ENCODE results near the gene RASGRF2.

Gene RASGRF2

DNA sequence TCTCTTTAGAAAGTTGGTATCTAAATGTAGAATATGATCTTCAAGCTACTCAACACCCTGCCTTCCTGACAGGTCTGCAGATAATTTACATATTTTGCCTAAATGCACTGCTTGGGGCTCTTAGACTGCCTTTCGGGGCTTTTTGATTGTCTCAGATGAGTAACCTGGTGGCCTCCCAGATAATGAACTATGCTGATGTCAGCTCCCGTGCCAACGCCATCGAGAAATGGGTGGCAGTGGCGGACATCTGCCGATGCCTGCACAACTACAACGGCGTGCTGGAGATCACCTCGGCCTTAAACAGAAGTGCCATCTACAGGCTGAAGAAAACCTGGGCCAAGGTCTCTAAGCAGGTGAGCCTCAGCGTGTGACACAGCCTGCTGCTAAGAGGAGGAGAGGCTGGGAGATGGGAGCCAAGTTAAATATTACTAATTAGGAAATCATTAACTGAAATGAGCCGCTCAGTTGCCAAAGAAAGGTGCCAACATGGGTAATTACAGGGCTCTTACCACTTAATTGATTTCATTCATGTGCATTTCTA, 252.1 kb downstream of the RASGRF2 start:
- DNase-seq = no peak

DNA sequence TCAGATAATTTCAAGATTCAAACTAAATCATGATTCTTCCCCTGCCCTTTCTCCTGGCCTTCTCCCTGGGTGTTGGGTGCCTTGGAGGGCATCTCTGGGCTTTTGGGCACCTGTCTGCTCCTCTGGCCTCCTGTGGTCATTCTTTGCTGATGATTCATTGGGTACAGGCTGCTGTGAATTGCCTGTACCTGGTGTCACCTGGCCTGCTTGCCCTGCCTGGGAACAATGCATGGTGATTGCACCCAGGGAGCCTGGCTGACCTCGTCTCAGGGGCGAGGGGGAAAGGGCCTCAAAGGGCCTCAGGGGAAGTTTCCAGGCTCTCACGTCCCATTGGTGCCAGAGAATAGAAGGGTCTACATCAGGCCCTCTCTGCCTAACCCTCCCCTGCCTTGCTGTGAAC, 252.9 kb downstream of the RASGRF2 start:
- no peak for DNase-seq

DNA sequence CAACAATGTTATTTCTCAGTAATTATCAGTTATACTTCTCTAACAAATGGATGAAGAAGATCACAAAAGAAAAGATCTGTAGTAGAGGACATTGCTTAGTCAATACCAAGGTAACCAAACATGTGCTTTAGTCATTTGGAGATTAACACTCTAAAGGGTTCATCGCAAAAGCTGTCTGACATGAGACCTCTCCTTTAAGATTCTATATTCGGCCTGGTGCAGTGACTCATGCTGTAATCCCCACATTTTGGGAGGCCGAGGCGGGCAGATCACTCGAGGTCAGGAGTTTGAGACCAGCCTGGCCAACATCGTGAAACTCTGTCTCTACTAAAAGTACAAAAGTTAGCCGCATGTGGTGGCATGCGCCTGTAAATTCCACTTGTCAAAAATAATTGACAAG, 254.7 kb downstream of the RASGRF2 start:
- DNase-seq = no peak

DNA sequence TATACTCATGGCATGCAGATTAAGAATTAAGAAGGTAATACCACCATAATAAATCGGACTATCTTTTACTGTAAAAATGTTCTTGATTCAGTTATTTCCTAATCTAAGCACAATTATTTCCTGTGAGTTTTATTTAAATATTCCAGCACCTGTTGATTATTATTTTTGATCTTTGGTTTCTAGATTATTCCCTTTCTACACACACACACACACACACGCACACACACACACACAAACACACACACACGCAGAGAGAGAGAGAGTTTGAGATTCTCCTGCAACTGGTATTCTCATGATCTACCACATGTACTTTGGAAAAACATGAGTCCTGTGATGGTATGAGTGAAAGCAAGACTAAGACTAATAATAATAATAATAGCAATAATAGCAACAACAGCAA, 256.0 kb downstream of the RASGRF2 start:
- no peak for DNase-seq

DNA sequence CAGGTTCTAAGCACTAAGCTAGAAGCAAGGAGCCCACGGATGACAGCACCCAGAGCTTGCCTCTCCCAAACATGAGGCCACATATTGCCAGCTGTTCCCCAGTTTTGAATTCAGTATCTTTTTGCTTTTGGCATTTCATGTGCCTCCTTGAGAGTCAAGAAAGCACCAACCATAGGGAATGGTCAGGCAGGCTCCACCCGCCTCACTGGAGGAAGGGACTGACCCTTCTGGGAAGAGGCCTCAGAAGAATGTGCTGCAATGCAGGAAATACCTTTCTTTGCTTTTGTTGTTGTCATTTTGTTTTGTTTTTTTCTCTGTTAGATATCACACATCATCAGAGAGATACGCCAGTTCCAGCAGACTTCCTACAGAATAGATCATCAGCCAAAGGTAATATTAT, 259.2 kb downstream of the RASGRF2 start:
- no peak for DNase-seq

DNA sequence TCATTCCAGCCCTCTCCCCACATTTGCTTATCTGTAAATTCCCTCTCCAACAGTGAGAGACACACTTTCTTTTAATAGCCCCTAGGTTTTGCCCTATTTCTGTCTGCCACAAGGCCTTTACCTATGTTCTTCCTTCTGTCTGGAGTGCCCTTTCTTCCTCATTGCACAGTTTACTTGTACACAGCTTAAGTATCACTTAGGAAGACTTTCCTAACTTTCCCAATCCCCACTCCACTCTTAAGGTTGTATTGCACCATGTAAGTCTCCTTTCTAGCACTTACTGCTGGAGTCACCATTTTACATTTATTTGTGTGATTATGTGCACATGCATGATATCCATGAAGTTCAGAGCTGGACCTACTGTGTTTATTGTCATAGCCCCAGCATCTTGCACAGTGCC, 262.1 kb downstream of the RASGRF2 start:
- DNase-seq = no peak

DNA sequence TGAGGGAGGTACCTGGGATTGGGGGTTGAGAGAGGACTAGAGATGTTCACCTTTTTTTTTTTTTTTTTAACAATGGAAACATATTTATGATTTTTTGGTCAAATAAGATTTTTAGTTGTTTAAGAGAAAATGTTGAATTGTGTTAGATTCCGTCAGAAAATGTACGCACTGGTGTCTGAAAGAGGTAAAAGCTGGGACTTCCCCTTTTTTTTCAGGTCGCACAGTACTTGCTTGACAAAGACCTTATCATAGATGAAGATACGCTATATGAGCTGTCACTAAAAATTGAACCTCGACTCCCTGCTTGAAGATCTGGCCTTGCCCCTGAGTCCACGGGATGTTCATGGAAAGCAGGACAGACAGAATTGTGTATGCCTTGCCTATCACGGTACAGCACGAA, 265.3 kb downstream of the RASGRF2 start:
- DNase-seq = no peak

DNA sequence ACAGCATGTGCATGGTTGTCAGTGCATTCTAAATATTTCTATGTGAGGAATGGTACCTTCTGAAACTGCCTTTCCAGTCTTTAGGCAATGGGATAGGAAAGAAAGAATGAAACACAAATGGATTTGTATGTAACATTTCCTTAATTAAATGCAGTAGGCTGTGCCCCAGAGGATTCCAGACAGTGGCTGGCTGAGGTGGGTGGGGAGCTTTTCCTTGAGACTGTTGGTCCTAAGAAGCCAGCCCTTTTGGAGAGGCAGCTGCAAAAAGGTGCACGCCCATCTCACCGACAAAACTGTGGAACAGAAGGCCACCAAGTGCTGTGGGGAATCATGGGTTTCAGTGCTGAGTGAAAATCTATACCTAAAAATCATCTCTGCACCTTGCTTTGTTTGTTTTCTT, 266.1 kb downstream of the RASGRF2 start:
- no peak for DNase-seq

DNA sequence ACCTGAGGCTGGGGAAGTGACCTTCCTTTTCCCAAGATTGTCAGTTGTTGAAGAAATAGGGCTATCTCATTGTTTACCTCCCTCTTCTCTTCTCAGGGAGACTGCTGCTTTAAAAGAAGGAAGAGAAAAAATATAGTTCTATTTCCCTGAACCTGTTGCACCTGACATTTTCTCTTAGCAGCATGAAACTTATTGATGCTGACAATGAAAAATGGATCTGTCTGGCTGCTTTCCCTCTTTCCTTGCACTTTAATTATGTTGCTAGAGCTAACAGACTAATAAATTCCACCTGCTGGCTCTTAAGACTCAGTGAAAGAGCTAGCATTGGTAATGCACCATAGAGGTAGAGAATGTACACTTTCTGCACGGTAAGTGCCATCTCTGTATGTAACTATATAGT, 266.8 kb downstream of the RASGRF2 start:
- no peak for DNase-seq

DNA sequence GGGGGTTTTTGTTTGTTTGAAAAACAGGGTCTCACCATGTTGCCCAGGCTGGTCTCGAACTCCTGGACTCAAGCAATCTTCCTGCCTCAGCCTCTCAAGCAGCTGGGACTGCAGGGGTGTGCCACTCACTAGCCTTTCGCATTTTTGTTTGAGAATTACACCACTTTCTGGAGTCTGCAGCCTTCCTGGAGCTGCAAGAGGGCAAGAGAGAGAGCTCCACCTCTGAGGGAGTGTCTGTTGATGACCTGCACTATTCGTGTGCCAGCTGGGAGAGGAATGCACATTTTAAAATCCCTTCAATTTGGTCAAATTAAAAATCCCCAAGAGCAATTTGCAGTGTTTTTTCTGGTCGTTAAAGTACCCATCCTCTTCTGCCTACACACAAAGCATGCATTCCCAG, 267.9 kb downstream of the RASGRF2 start:
- no peak for DNase-seq

DNA sequence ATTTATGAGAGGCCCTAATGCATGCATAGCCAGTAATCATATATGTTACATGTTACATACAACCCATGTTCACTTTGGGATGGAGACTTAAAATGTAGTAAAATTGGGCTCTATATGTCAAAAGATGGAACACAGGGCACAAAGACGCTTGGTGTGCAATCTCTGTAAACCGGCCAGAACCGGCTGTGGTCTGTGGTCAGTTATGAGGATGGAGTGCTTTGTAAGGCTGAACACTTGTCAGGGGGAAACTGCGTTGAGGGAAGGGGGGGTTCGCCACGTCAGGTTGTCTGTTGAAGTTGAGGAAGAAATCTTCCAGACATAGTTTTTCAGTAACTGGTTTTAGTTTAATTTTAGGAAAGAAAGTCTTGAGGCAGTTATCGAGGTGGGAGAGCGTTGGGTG, 270.3 kb downstream of the RASGRF2 start:
- DNase-seq = no peak

DNA sequence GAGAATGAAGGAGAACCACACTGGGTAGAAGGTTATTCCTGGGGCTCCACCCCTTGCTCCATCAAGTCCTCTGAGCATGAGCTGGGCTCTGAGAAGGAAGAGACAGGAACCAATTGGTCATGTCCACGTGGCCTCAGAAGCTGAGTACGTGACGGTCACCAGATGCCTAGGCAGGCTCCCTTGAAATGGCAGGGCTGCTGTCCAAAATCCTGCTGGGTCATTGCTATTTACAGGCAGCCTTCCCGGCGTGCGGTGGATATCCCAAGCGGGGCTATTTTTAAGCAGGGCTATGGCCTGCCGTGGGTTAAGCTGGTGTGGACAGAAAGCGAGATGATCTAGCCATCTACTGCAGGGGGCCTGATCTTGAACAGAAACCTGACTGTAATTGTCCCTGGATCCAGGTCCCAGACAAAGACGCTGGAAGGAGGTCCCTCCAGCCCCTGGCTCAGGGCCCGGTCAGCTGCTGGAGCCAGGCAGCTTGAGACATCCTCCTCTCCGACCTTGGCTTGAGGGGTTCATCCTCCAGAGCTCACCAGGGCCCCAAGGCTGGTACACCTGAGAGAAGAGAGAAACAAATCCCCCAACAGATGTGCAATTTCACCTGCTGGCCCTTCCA, 272.4 kb downstream of the RASGRF2 start:
- DNase-seq = no peak

DNA sequence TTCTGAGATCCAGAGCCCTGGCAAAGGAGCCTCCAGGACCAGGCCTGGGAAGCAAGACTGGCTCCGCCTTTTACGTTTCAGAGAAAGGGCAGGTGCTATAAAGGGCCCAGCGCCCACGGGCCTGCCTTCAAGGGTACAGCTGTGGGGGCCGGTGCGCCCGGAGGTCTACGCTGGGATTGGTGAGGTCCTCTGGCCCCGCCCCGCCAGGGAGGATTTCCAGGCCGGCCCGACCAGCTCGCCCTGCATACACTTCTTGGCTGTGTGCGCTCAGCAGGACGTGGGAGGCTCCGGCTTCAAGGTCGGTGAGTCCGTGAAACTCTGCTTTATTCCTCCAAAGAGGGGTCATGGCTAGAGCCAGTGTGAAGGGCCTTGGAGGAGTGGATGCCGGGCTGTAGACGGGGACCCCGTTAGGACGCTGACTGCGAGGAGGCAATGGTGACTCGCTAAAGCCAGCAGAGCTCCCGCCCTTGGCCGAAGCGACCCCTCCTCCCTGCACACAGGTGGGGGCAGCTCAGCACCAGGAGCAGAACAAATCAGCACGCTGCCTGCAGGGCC, 273.0 kb downstream of the RASGRF2 start, which contains the start of gene CKMT2:
Gene CKMT2, plus strand, starts transcription at position 243 of the 555 bp plus-strand sequence. CDS start 17,811 bp downstream, outside the sequence.
- no peak for DNase-seq

DNA sequence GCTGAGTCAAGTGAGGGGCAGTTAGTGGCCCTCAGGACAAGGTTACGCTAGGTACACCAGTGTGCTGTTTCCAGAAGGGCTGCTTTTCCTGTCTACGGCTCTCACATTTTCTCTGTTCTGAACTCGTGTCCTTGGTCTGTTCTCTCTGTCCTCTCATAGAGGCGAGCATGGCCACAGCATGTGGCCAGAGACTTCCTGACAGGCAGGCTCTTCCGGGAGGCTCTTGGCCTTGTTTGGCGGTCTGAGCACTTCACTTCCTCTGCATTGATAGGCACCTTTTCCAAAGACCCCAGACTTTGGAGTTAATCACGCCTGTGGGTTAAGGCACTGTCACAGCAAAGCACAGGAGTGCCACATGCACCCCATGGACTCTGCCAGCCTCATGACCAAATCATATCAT, 274.1 kb downstream of the RASGRF2 start:
- no peak for DNase-seq

DNA sequence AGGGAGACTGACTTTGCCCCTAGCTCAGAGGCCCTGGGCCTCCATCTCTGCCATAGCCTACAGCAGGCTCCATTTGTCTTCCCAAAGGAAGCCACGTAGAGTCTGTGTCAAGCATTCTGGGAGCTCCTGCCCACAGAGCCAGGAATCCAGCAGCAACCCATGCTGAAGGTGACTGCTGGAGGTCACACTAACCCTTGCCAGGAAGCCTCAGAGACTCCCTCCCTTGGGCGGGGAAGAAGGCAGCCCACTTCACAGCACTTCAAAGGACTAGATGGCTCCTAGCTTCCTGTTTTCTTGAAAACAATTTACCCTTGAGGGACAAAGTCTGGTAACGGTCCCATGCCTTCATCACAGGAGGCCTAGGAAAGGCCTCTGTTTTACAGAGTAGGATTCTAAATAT, 274.6 kb downstream of the RASGRF2 start:
- no peak for DNase-seq

DNA sequence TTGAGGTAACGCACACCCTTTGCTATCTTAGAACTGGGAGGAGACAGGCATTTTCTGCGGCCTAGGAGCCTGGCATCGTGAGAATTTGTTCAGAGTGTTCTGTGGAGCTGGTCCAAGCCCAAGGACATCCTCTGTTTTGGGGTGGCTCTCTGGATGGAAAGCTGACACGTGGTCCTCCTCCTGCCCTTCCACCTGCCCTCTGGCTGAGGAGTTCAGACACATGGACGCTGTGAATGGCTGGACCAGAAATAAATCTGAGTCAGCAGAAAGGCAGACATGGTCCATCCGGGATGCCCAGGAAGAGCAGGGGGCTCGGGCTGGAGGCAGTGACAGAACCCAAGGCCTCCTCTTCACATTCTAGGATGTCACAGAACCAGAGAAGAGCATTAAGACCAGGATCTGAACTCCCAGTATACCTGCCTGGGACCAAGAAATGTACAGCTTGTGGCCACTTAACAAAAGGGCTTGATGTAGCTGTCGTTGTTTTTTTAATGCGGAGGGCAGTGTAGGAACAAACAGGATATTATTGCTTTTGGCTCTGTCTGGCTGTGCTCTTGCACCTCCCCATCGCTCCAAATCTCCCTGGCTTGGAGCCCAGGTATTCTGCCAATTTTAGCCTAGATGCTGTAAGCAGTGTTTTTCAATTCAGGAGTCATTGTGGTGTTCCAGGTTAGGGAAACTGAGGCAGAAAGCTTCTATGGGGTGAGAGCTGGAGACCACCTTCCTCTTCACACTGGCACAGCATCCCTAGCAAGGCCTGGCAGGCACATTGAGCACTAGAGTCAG, 275.3 kb downstream of the RASGRF2 start:
- no peak for DNase-seq

DNA sequence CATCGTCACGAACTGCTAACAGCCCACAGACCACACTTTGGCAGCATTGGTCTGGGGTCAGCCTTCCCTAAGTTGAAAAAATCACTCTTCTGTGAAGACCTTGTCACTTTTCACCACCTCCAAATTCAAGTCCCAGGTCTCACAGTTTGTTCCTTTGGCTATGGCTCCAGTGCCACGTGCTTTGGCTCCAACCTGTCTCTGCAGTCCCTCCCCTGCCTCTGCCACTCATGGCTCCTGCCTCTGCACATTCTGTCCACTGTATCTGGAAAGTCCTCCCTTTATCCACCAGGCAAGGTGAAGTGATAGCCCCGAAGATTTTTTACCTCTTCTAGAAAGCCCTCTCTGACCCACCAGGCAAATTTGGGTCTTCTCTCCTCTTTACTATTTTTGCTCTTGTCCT, 278.3 kb downstream of the RASGRF2 start:
- no peak for DNase-seq

DNA sequence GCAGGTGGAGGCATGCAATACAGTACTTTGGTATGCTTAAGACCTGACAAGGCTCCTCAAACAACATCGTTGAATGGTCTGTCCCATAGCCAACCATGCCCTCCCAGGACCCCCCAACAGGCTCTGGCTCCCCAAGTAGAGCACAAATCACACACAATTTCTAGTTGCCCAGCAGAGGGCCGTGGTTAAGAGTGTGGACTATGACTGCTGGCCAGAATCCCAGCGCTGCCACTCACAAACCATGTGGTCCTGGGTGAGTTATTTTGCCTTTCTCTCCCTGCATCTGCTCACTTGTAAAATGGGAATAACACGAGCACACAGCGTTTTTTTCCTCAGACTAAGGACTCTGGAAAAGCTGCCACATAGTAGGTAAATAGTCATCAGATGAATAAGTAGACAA, 279.4 kb downstream of the RASGRF2 start:
- DNase-seq = no peak

DNA sequence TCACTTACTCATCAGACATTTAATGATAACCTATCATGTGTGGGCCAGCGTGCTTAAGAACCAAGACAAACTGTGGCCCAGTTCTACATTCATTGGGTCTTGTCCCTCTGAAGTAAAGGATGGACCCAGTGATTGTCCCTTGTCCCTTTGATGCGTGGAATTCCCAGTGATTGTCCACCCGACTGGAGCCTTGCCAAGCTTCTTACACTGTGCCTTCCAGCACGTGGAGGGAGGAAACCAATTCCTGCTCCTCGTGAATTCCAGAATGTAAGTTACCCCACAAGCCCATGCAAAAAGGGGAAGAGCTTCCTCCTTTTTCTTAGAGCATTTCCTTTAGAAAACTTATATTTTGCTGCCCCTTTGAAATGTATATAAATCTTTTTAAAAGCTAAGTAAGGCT, 280.8 kb downstream of the RASGRF2 start:
- no peak for DNase-seq

DNA sequence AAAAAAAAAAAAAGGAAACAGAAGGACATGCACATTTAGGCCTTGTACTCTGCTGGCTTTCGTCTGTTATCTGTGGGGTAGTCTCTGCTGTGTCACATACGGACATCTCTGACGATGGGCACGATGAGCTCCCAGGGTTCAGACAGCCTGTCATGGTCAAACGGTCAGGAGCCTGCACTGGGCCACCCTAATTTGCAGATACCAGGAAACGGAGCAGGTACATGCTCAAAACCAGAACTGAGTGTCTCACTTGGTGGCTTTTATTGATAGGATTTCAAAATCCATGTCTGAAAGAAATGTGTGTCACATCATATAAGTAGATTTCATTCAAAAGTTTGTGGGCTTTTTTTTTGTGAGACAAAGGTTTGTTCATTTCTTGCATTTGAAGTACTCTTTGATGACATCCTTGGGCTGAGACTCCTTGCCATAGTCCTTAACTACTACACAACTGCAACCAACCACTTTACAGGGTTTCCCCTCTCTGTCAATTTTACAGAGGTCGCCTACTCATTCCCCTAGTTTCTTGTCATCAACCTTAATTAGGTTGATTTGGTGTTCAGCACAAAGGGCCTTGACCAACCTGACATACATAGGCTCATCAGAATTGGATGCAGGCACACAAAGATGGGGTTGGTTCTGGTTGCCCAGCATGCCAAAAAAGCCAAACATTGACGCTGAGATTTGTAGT, 281.9 kb downstream of the RASGRF2 start:
- no peak for DNase-seq

DNA sequence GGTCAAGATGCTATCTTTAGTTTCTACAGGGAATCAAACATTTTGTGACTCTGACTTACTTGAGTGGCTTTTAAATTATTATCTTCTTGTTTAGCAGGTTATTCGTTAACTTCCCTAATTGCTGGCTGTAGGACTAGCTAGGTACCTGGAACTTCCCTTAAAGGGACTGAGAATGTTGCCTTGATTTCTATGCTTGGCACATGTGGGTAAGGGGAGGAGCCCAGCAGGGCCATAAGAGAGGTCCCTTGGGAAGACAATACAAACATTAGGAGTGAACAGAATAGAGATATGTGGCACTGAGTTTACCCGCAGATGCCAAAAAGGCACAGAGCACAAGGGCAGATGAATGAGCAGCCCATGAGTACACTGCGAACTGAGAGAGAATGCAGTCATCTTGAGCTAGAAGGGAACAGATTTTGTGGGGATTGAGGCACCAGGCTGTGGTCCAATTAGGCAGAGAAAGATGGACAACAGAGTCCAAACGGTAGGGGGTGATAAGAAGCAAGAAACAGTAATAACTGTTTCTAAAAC, 282.8 kb downstream of the RASGRF2 start:
- DNase-seq = no peak

DNA sequence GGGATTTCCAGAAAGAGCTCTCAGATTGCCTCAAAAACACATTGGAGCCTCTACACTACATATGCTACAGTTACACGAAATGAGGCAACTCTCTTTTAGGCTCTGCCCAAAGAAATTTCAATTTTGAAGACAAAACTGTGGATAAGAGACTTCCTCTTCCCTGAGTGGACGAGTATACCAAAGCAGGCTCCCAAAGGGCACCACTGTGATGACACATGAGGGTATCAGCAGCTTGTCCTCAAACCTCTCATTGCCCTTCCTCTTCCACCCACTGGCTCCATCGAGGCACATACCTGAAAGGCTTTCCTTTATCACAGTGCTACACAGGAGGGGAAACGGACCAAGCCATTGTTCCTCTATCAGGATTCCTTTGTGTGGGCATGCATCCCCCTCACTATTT, 284.3 kb downstream of the RASGRF2 start:
- no peak for DNase-seq

DNA sequence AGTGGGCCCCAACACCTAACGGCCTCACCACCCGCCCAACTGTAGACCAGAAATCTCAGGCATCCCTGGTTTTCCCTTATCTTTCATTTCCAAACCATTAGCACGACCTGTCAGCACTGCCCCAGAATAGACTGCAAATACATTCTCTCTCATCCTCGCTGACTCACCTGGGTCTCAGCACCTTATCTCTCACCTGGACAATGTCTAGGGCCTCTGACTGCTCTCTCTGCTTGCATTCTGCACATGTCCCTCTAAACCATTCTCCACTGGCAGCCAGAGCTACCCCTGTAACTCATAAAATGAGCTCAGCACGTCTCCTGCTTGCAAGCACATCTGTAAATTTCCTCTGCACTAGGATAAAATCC, 285.7 kb downstream of the RASGRF2 start:
- no peak for DNase-seq
